ENCODE measurements around the gene DLG5. TPM values are rescaled to one million over a fixed set of nuclear protein-coding genes. Genes with fewer than 3 reads are reported as not detected.

Gene DLG5
- total RNA-seq, 1 experiment from 2014 or later = 81.7 TPM

DNA sequence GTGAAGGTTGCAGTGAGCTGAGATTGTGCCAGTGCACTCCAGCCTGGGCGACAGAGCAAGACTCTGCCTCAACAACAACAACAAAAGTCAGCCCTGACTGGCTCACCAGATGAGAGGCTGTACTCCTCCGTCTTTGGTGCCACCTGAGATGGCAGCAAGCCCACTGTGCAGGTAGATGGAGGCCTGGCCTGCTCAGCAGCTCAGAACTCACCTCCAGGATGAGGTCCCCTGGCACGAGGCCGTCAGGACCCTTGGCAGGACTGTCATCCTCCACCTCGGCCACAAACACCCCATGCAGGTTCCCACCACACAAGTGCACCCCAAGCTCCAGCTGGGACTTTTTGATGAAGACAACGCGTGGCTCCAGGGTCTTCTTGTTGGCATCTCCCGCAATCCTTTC, 117.2 kb downstream of the DLG5 start:
- TF ChIP-seq, protein P1, sequence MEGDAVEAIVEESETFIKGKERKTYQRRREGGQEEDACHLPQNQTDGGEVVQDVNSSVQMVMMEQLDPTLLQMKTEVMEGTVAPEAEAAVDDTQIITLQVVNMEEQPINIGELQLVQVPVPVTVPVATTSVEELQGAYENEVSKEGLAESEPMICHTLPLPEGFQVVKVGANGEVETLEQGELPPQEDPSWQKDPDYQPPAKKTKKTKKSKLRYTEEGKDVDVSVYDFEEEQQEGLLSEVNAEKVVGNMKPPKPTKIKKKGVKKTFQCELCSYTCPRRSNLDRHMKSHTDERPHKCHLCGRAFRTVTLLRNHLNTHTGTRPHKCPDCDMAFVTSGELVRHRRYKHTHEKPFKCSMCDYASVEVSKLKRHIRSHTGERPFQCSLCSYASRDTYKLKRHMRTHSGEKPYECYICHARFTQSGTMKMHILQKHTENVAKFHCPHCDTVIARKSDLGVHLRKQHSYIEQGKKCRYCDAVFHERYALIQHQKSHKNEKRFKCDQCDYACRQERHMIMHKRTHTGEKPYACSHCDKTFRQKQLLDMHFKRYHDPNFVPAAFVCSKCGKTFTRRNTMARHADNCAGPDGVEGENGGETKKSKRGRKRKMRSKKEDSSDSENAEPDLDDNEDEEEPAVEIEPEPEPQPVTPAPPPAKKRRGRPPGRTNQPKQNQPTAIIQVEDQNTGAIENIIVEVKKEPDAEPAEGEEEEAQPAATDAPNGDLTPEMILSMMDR (conservative IDR thresholded peaks at IDR 0.05) = no peak
- TF ChIP-seq EZH2 (IDR thresholded peaks at IDR 0.05; ENCODE audit: low read depth) = no peak
- no peaks in the 10 kb centered on the region for H4K20me1 ChIP-seq (ENCODE audit: insufficient read depth)
- H3K4me1 ChIP-seq (replicated peaks; ENCODE audit: insufficient read depth) = no peaks in the 10 kb centered on the region
- no peak overlapping the region for H3K4me3 ChIP-seq
- no peaks in the 10 kb centered on the region for H3K9me3 ChIP-seq (ENCODE audit: insufficient read depth, low read depth)
- H3F3A ChIP-seq (ENCODE audit: insufficient read depth, low read depth) = no peaks in the 10 kb centered on the region
- H3K27ac ChIP-seq = no peak overlapping the region
- no peaks in the 10 kb centered on the region for H3K79me2 ChIP-seq (ENCODE audit: low read depth)
- no TSS peak for BruUV-seq (replicated peaks)
- H3K9me2 ChIP-seq (ENCODE audit: insufficient read depth) = no peaks in the 10 kb centered on the region
- H3K27me3 ChIP-seq (ENCODE audit: insufficient read depth, low read depth) = no peaks in the 10 kb centered on the region
- H2AFZ ChIP-seq = no peak overlapping the region
- intact Hi-C loops (cut with micrococcal nuclease; ENCODE audit: unreplicated experiment) = no loop called here
- DNase-seq = no peak
- H3K4me2 ChIP-seq = no peak overlapping the region
- ChIA-PET POLR2A (ENCODE audit: unreplicated experiment) (no interaction called here), CTCF (no interaction called here)
- peaks cover 23% of the 10 kb centered on the region; the same call in 1 of the 2 replicates for H3K36me3 ChIP-seq (ENCODE audit: low read depth)

DNA sequence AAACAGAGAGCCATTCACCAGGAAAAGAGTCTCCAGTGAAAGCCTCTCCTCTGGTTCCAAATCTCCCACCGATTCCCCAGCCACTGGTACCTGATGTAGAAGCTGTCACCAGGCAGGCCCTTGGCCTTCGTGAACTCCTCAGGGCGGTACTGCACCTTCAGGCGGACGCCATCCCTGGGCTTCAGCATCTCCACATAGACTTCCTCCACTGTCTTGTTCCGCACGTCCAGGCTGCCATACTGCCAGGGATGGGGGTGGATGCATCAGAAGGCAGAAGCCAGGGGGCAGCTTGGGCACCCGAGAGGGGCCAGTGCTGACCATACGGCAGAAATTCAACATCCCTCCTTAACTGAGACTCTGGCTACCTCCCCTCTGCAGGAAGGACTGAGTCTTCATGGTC, 118.8 kb downstream of the DLG5 start:
- Histone ChIP-seq H3K9me2 (ENCODE audit: insufficient read depth) (no peaks in the 10 kb centered on the region), H3K79me2 (ENCODE audit: low read depth) (no peaks in the 10 kb centered on the region), H4K20me1 (ENCODE audit: insufficient read depth) (no peaks in the 10 kb centered on the region), H3K27me3 (ENCODE audit: insufficient read depth, low read depth) (no peaks in the 10 kb centered on the region), H3K4me3 (no peak overlapping the region), H3F3A (ENCODE audit: insufficient read depth, low read depth) (no peaks in the 10 kb centered on the region), H3K4me2 (no peak overlapping the region), H3K27ac (no peak overlapping the region), H3K36me3 (ENCODE audit: low read depth) (peaks cover 24% of the 10 kb centered on the region; the same call in 1 of the 2 replicates), H3K4me1 (replicated peaks; ENCODE audit: insufficient read depth) (no peaks in the 10 kb centered on the region), H2AFZ (no peak overlapping the region), H3K9me3 (ENCODE audit: insufficient read depth, low read depth) (no peaks in the 10 kb centered on the region)
- DNase-seq = no peak
- intact Hi-C loops (cut with micrococcal nuclease; ENCODE audit: unreplicated experiment) = no loop called here
- POLR2A ChIA-PET (ENCODE audit: unreplicated experiment) = no interaction called here
- TF ChIP-seq, protein P1 (conservative IDR thresholded peaks at IDR 0.05) = no peak
- TF ChIP-seq EZH2 (IDR thresholded peaks at IDR 0.05; ENCODE audit: low read depth) = no peak
- no TSS peak for BruUV-seq (replicated peaks)
- CTCF ChIA-PET = no interaction called here

DNA sequence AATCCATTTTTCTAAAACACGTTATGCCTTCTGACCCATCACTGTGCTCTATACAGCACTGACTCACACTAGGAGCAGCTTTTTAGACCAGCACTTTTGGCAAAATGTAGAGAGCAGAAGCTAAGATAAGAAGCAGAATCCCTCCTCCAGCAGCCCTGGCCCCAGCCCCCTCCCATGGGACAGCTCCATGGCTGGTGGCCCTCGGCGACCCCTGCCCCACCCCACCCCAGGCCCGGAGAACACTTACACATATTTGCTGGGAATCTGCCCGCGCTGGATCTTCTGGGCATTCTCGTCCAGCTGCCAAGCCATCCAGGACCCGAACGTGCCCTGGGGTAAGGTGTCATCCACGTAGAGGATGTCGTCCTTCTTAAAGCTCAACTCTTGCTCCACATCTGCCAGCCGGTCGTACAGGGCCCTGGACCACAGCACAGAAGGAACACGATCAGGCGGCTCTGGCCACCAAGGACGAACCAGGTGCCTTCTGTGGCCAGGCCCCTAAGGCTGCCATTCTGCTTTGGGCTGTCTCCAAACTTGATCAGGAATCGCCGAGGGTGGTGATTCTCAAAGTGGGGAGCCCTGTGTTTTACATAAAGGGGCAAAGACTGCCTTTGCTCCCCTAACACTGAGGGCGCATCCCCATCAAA, 119.9 kb downstream of the DLG5 start:
- TF ChIP-seq EZH2 (IDR thresholded peaks at IDR 0.05; ENCODE audit: low read depth) = no peak
- TF ChIP-seq, protein P1 (conservative IDR thresholded peaks at IDR 0.05) = no peak
- Histone ChIP-seq H3K4me2 (no peak overlapping the region), H3K4me3 (no peak overlapping the region), H3K27ac (no peak overlapping the region), H4K20me1 (ENCODE audit: insufficient read depth) (no peaks in the 10 kb centered on the region), H3K27me3 (ENCODE audit: insufficient read depth, low read depth) (no peaks in the 10 kb centered on the region), H3K4me1 (replicated peaks; ENCODE audit: insufficient read depth) (peaks cover 6% of the 10 kb centered on the region; the same call in 1 of the 2 replicates), H3K9me2 (ENCODE audit: insufficient read depth) (no peaks in the 10 kb centered on the region), H3F3A (ENCODE audit: insufficient read depth, low read depth) (no peaks in the 10 kb centered on the region), H3K79me2 (ENCODE audit: low read depth) (no peaks in the 10 kb centered on the region), H3K9me3 (ENCODE audit: insufficient read depth, low read depth) (no peaks in the 10 kb centered on the region), H3K36me3 (ENCODE audit: low read depth) (peaks cover 24% of the 10 kb centered on the region; the same call in 1 of the 2 replicates), H2AFZ (no peak overlapping the region)
- no peak for DNase-seq
- POLR2A ChIA-PET (ENCODE audit: unreplicated experiment) = no interaction called here
- CTCF ChIA-PET = no interaction called here
- intact Hi-C loops (cut with micrococcal nuclease; ENCODE audit: unreplicated experiment) = no loop called here
- no TSS peak for BruUV-seq (replicated peaks)

Measured in PC-9 (cell line).